ENCODE measurements around the gene HNRNPAB.

GRCh38 chr5:178216088-178216534, 11.8 kb downstream of the HNRNPAB start:
- TF ChIP-seq CTCF (IDR thresholded peaks at IDR 0.05 in 8 of 11, conservative IDR thresholded peaks at IDR 0.05 in 3 of 11) (no peak), POLR2A (IDR thresholded peaks at IDR 0.05) (no peak)
